ENCODE results near the gene LITAFD.
"Not testable (repeated sequence)": the region's sequence is repeated elsewhere in the genome, so short reads cannot be mapped to it uniquely, and the experiment has no call there.

Gene LITAFD

GRCh38 chr16:8865145-8865882 is 16.8 kb upstream of the LITAFD start:
- Mint-ChIP-seq H3K27me3 (no peaks in the 10 kb centered on the region), H3K4me1 (peaks cover 77% of the 10 kb centered on the region), H3K9me3 (no peaks in the 10 kb centered on the region), H3K27ac (peak overlapping the region in 1 of 2 donors; percentile 63), H3K4me3 (peak overlapping the region in 1 of 2 donors; percentile 31)
- DNase-seq: no peak
- ATAC-seq: no peak

DNA sequence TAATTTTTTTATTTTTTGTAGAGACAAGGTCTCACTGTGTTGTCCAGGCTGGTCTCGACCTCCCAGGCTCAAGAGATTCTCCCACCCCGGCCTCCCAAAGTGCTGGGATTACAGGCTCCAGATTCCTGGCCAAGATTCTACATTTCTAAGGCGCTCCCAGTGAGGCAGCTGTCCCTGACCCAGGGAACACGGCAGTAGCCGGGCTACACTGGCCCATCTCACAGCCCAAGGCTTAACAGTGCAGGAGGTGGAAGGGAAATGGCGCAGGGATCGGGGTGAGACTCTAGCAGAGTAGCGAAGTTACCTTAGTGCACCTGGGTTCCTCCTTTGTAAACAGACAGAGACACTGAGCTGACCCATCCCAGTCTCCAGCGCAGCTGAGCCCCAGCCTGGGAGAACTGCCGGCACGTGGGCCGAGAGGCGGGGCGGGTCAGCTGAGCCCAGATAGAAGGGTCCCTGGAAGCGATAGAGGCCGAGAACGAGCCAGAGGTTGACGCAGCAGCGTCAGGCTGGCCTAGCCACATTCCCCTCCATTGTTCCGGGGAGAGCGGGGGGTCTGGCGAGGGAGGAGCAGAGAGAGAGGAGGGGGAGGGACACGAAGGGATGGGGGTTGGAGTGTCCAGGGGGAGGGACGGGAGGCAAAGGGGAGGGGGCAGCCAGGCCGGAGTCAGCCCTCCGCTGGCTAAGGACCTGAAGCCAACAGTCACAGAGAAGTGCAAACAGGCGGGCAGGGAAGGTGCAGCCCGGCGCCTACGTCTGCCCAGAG is 15.8 kb upstream of the LITAFD start:
- Mint-ChIP-seq H3K4me3 (peak overlapping the region; percentile 62 to 99), H3K4me1 (peaks cover 87% of the 10 kb centered on the region)

GRCh38 chr16:8866884-8867215 is 15.3 kb upstream of the LITAFD start:
- ATAC-seq (no peak), DNase-seq (no peak)
- no peaks in the 10 kb centered on the region for H3K27me3 Mint-ChIP-seq
- peaks cover 84% of the 10 kb centered on the region for H3K4me1 Mint-ChIP-seq
- peak overlapping the region; percentile 90 to 99 for H3K4me3 Mint-ChIP-seq
- H3K9me3 Mint-ChIP-seq: no peaks in the 10 kb centered on the region
- H3K27ac Mint-ChIP-seq: peak overlapping the region; percentile 75 to 98

More for the DNA sequence above, 15.8 kb upstream of the LITAFD start:
- H3K27me3 Mint-ChIP-seq: no peaks in the 10 kb centered on the region
- DNase-seq: no peak
- H3K27ac Mint-ChIP-seq: peak overlapping the region; percentile 78 to 94
- ATAC-seq: no peak
- no peaks in the 10 kb centered on the region for H3K9me3 Mint-ChIP-seq

- ATAC-seq (no peak), DNase-seq (peak in 1 of 2 donors; percentile 31)
- H3K4me3 Mint-ChIP-seq: peak overlapping the region; percentile 90 to 99
- H3K9me3 Mint-ChIP-seq: no peaks in the 10 kb centered on the region
- H3K27me3 Mint-ChIP-seq: no peaks in the 10 kb centered on the region
- peak overlapping the region; percentile 97 to 98 for H3K27ac Mint-ChIP-seq
- H3K4me1 Mint-ChIP-seq: peaks cover 78% of the 10 kb centered on the region
Measured at GRCh38 chr16:8867216-8867931, 14.8 kb upstream of the LITAFD start.

- ATAC-seq (no peak), DNase-seq (no peak)
- Mint-ChIP-seq H3K4me1 (peaks cover 72% of the 10 kb centered on the region), H3K27me3 (no peaks in the 10 kb centered on the region), H3K9me3 (no peaks in the 10 kb centered on the region), H3K4me3 (peak overlapping the region; percentile 90 to 99), H3K27ac (peak overlapping the region; percentile 97 to 98)
Measured at GRCh38 chr16:8867932-8868415, 14.2 kb upstream of the LITAFD start.

- ATAC-seq: peak; percentile 78
- Mint-ChIP-seq H3K4me1 (peaks cover 66% of the 10 kb centered on the region), H3K27me3 (no peaks in the 10 kb centered on the region), H3K4me3 (peak within 1 kb of the TSS; percentile 92 to 99), H3K9me3 (no peaks in the 10 kb centered on the region), H3K27ac (peak within 1 kb of the TSS; percentile 97 to 98)
- peak; percentile 84 to 91 for DNase-seq
Measured at GRCh38 chr16:8868416-8869211, 13.5 kb upstream of the LITAFD start, which contains the start of gene CARHSP1. CARHSP1 (minus strand) TSS chr16:8869006; CDS start chr16:8859328, 9,678 bp downstream.

GRCh38 chr16:8869212-8869987 is 12.8 kb upstream of the LITAFD start:
- DNase-seq (no peak), ATAC-seq (no peak)
- no peaks in the 10 kb centered on the region for H3K9me3 Mint-ChIP-seq
- no peaks in the 10 kb centered on the region for H3K27me3 Mint-ChIP-seq
- H3K4me1 Mint-ChIP-seq: peaks cover 58% of the 10 kb centered on the region
- peak overlapping the region; percentile 92 to 96 for H3K4me3 Mint-ChIP-seq
- peak overlapping the region; percentile 91 to 95 for H3K27ac Mint-ChIP-seq

DNA sequence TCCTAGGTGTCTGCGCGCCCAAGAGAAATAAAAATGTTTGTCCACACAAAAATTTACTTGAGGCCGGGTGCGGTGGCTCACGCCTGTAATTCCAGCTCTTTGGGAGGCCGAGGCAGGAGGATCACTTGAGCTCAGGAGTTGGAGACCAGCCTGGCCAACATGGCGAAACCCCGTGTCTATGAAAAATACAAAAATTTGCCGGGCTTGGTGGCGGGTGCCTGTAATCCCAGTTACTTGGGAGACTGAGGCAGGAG is 12.2 kb upstream of the LITAFD start:
- H3K27me3 Mint-ChIP-seq, H3K9me3 Mint-ChIP-seq, DNase-seq, ATAC-seq: not testable (repeated sequence)
- Mint-ChIP-seq H3K4me1 (peaks cover 54% of the 10 kb centered on the region), H3K27ac (peak overlapping the region; percentile 80 to 86), H3K4me3 (peak overlapping the region; percentile 92 to 96)

- no peak for DNase-seq
- no peak for ATAC-seq
- H3K9me3 Mint-ChIP-seq: no peaks in the 10 kb centered on the region
- H3K27me3 Mint-ChIP-seq: no peaks in the 10 kb centered on the region
- peaks cover 34% of the 10 kb centered on the region for H3K4me1 Mint-ChIP-seq
- no peak overlapping the region for H3K27ac Mint-ChIP-seq
- H3K4me3 Mint-ChIP-seq: no peak overlapping the region
Measured at GRCh38 chr16:8872071-8872470, 10.1 kb upstream of the LITAFD start.

DNA sequence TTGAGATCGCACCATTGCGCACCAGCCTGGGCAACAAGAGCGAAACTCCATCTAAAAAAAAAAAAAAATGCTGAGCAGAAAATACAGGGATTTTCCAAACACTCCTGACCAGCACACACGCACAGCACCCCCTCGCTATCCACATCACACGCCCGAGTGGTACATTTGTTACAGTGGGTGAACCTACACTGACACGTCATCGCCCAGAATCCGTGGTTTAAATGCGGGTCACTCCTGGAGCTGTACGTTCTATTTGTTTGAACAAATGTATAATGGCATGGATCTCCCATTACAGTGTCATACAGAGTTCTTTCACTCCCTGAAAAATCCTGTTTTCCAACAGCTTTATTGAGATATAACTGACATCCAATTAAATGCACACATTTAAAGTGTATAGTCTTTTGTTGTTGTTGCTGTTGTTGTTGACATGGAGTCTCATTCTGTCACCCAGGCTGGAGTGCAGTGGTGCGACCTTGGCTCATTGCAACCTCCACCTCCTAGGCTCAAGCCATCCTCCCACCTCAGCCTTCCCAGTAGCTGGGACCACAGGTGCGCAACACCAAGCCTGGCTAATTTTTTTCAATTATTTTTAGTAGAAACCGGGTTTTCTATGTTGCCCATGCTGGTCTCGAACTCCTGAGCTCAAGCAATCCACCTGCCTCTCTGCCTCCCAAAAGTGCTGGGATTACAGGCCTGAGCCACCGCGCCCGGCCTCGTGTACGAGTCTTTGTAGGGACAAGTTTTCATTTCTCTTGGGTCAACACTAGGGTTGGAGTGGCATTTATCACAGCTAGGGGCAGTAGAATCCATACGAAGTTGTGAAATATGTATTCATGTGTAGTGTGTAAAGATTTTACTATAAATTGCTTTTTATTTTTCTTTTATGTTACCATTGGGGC is 8.9 kb upstream of the LITAFD start:
- DNase-seq (no peak), ATAC-seq (no peak)
- Mint-ChIP-seq H3K9me3 (no peaks in the 10 kb centered on the region), H3K4me3 (no peak overlapping the region), H3K27ac (peak overlapping the region in 1 of 2 donors; percentile 40), H3K27me3 (no peaks in the 10 kb centered on the region), H3K4me1 (peaks cover 33% of the 10 kb centered on the region)

DNA sequence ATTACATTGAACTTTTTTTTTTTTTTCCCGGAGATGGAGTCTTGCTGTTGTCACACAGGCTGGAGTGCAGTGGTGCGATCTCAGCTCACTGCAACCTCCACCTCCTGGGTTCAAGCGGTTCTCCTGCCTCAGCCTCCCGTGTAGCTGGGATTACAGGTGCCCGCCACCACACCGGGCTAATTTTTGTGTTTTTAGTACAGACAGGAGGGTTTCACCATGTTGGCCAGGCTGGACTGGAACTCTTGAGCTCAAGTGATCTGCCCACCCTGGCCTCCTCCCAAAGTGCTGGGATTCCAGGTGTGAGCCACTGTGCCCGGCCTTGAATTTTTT is 8.3 kb upstream of the LITAFD start:
- not testable (repeated sequence) for H3K4me3 Mint-ChIP-seq, ATAC-seq, H3K27ac Mint-ChIP-seq, H3K9me3 Mint-ChIP-seq, H3K27me3 Mint-ChIP-seq, DNase-seq
- peaks cover 39% of the 10 kb centered on the region for H3K4me1 Mint-ChIP-seq

GRCh38 chr16:8874388-8874787 is 7.8 kb upstream of the LITAFD start:
- DNase-seq: no peak
- Mint-ChIP-seq H3K27me3 (no peaks in the 10 kb centered on the region), H3K27ac (peak overlapping the region; percentile 86 to 87), H3K9me3 (no peaks in the 10 kb centered on the region), H3K4me3 (peak overlapping the region in 1 of 2 donors; percentile 24), H3K4me1 (peaks cover 34% of the 10 kb centered on the region)
- no peak for ATAC-seq

- not testable (repeated sequence) for ATAC-seq, H3K27me3 Mint-ChIP-seq, H3K9me3 Mint-ChIP-seq, DNase-seq, H3K4me3 Mint-ChIP-seq, H3K27ac Mint-ChIP-seq
- peaks cover 30% of the 10 kb centered on the region for H3K4me1 Mint-ChIP-seq
Measured at GRCh38 chr16:8875317-8875716, 6.8 kb upstream of the LITAFD start.
